GM12873 (cell line): ENCODE results near the gene TOP1.

Experiments
- CTCF ChIP-seq: IDR thresholded peaks from 2 replicates; pipeline ENCODE4 v1.5.1; 2012; ENCODE audit warnings: low read depth, mild to moderate bottlenecking, moderate library complexity, low read length, control low read depth; ENCODE audit not compliant: insufficient read depth; ENCODE audit errors: missing control alignments

The TOP1 gene

GRCh38 chr20:40999841-41000240 lies 28.8 kb upstream of the TOP1 start:
- TF ChIP-seq CTCF: no peak

- TF ChIP-seq CTCF: no peak
These were observed 28.0 kb upstream of the TOP1 start for GRCh38 chr20:41000628-41001027.

GRCh38 chr20:41001497-41001896 lies 27.1 kb upstream of the TOP1 start:
- no peak for TF ChIP-seq CTCF

GRCh38 chr20:41002842-41003142 lies 25.8 kb upstream of the TOP1 start:
- no peak for TF ChIP-seq CTCF

GRCh38 chr20:41003143-41003935 lies 25.3 kb upstream of the TOP1 start:
- TF ChIP-seq CTCF: no peak

- TF ChIP-seq CTCF: no peak
These were observed 23.9 kb upstream of the TOP1 start for GRCh38 chr20:41004531-41005360.

- TF ChIP-seq CTCF: no peak
These were observed 23.3 kb upstream of the TOP1 start for GRCh38 chr20:41005361-41005729.
